Measurements from ENCODE around the gene NTN3.
"Not testable (repeated sequence)": the region's sequence is repeated elsewhere in the genome, so short reads cannot be mapped to it uniquely, and the experiment has no call there.

Gene NTN3

GRCh38 chr16:2441143-2441804 lies 29.8 kb upstream of the NTN3 start:
- not testable (repeated sequence) for DNase-seq

GRCh38 chr16:2443555-2443954 lies 27.5 kb upstream of the NTN3 start:
- no peak for DNase-seq

GRCh38 chr16:2447920-2448583 lies 23.0 kb upstream of the NTN3 start:
- no peak for DNase-seq

- no peak for DNase-seq
Observed at GRCh38 chr16:2449118-2449517, 22.0 kb upstream of the NTN3 start.

- no peak for DNase-seq
Observed at GRCh38 chr16:2450535-2450934, 20.6 kb upstream of the NTN3 start.

- DNase-seq = no peak
Observed at GRCh38 chr16:2450975-2451381, 20.1 kb upstream of the NTN3 start.

- DNase-seq = no peak
Observed at GRCh38 chr16:2451851-2452320, 19.2 kb upstream of the NTN3 start.

GRCh38 chr16:2452650-2453049 lies 18.4 kb upstream of the NTN3 start:
- no peak for DNase-seq

- no peak for DNase-seq
Observed at GRCh38 chr16:2455081-2455845, 15.8 kb upstream of the NTN3 start.

- no peak for DNase-seq
Observed at GRCh38 chr16:2456551-2457153, 14.4 kb upstream of the NTN3 start.

- DNase-seq = no peak
Observed at GRCh38 chr16:2457267-2457666, 13.8 kb upstream of the NTN3 start.

- no peak for DNase-seq
Observed at GRCh38 chr16:2457946-2458345, 13.2 kb upstream of the NTN3 start.

GRCh38 chr16:2458887-2459646 lies 12.0 kb upstream of the NTN3 start:
- no peak for DNase-seq

- peak; percentile 89 for DNase-seq
Observed at GRCh38 chr16:2459647-2460390, 11.3 kb upstream of the NTN3 start, which contains the start of gene TEDC2. Gene TEDC2, plus strand, starts transcription at chr16:2460109. Its CDS starts 36 bp downstream, at chr16:2460145.

- no peak for DNase-seq
Observed at GRCh38 chr16:2460391-2460713, 10.7 kb upstream of the NTN3 start.

- DNase-seq = no peak
Observed at GRCh38 chr16:2460916-2461315, 10.2 kb upstream of the NTN3 start.

- DNase-seq = no peak
Observed at GRCh38 chr16:2462031-2462866, 8.8 kb upstream of the NTN3 start.

GRCh38 chr16:2464333-2464732 lies 6.8 kb upstream of the NTN3 start:
- no peak for DNase-seq

- DNase-seq = no peak
Observed at GRCh38 chr16:2465653-2466415, 5.3 kb upstream of the NTN3 start.
